SW 1271 (cell line): Measurements from ENCODE around the gene FBXO9.
A peak's percentile ranks its signal among the peaks of the same experiment; 100 is the strongest.

Experiments
- DNase-seq, 2 experiments: peaks; one replicate each; lab custom pipeline; 2025; lab: John Stamatoyannopoulos, UW

Gene FBXO9

GRCh38 chr6:53065266-53066076 lies at the start of gene FBXO9:
Gene FBXO9, plus strand, starts transcription at chr6:53065404. Its CDS starts 386 bp downstream, at chr6:53065790.
- DNase-seq, result peak in 1 of 2 experiments; percentile 67

- DNase-seq, result no peak
Observed at GRCh38 chr6:53015486-53015885, 49.7 kb upstream of the FBXO9 start.

- no peak for DNase-seq
Observed at GRCh38 chr6:53018446-53018845, 46.8 kb upstream of the FBXO9 start.

GRCh38 chr6:53020005-53020744 lies 45.0 kb upstream of the FBXO9 start:
- DNase-seq, result no peak

- no peak for DNase-seq
Observed at GRCh38 chr6:53023323-53023722, 41.9 kb upstream of the FBXO9 start.

GRCh38 chr6:53026526-53026925 lies 38.7 kb upstream of the FBXO9 start:
- no peak for DNase-seq

- no peak for DNase-seq
Observed at GRCh38 chr6:53027131-53027718, 38.0 kb upstream of the FBXO9 start.

GRCh38 chr6:53028467-53028866 lies 36.7 kb upstream of the FBXO9 start:
- no peak for DNase-seq

GRCh38 chr6:53029257-53029656 lies 35.9 kb upstream of the FBXO9 start:
- DNase-seq, result no peak

GRCh38 chr6:53029761-53030160 lies 35.4 kb upstream of the FBXO9 start:
- DNase-seq, result no peak

- no peak for DNase-seq
Observed at GRCh38 chr6:53031281-53031680, 33.9 kb upstream of the FBXO9 start.

GRCh38 chr6:53032849-53033248 lies 32.4 kb upstream of the FBXO9 start:
- no peak for DNase-seq

- DNase-seq, result no peak
Observed at GRCh38 chr6:53033764-53034163, 31.4 kb upstream of the FBXO9 start.

- DNase-seq, result no peak
Observed at GRCh38 chr6:53035549-53036213, 29.5 kb upstream of the FBXO9 start.

GRCh38 chr6:53038141-53038540 lies 27.1 kb upstream of the FBXO9 start:
- no peak for DNase-seq

- no peak for DNase-seq
Observed at GRCh38 chr6:53038596-53038995, 26.6 kb upstream of the FBXO9 start.

- DNase-seq, result no peak
Observed at GRCh38 chr6:53041356-53041755, 23.8 kb upstream of the FBXO9 start.

- DNase-seq, result peak in 1 of 2 experiments; percentile 54
Observed at GRCh38 chr6:53042112-53042511, 23.1 kb upstream of the FBXO9 start.

GRCh38 chr6:53043581-53043980 lies 21.6 kb upstream of the FBXO9 start:
- peak in 1 of 2 experiments; percentile 11 for DNase-seq

- no peak for DNase-seq
Observed at GRCh38 chr6:53044071-53044470, 21.1 kb upstream of the FBXO9 start.

- DNase-seq, result no peak
Observed at GRCh38 chr6:53044572-53044971, 20.6 kb upstream of the FBXO9 start.
